HUES64 (cell line): ENCODE results near the gene PARP12.
A peak's percentile ranks its signal among the peaks of the same experiment; 100 is the strongest.

Experiments used
- H3K27ac ChIP-seq: 2 replicates; pipeline ENCODE4 v1.7.0; 2013; ENCODE audit warnings: low read depth, low read length, inconsistent platforms
- H3K27me3 ChIP-seq: 2 replicates; pipeline ENCODE4 v1.6.1; 2013; ENCODE audit warnings: mild to moderate bottlenecking, low read length; ENCODE audit not compliant: insufficient read depth
- H3K36me3 ChIP-seq: 2 replicates; pipeline ENCODE4 v1.6.1; 2013; ENCODE audit warnings: mild to moderate bottlenecking, low read length; ENCODE audit not compliant: insufficient read depth
- H3K4me1 ChIP-seq: 2 replicates; pipeline ENCODE4 v1.6.1; 2013; ENCODE audit warnings: mild to moderate bottlenecking, low read length, moderate library complexity; ENCODE audit not compliant: insufficient read depth
- H3K4me3 ChIP-seq: 2 replicates; pipeline ENCODE4 v1.5.1; 2013; ENCODE audit warnings: mild to moderate bottlenecking, low read length, moderate library complexity
- H3K9ac ChIP-seq: 2 replicates; pipeline ENCODE4 v1.6.1; 2013; ENCODE audit warnings: mild to moderate bottlenecking, low read depth, low read length
- H3K9me3 ChIP-seq: 2 replicates; pipeline ENCODE4 v1.6.1; 2013; ENCODE audit warnings: low read depth, low read length; ENCODE audit not compliant: insufficient read depth
- WGBS: fragments of 150-250, 120-280 bp; methylation state at CpG from one replicate; pipeline ENCODE4 v1.1.7; 2013; ENCODE audit warnings: missing lambda C conversion rate; 5-methylcytosine and 5-hydroxymethylcytosine counted together

PARP12 gene

DNA sequence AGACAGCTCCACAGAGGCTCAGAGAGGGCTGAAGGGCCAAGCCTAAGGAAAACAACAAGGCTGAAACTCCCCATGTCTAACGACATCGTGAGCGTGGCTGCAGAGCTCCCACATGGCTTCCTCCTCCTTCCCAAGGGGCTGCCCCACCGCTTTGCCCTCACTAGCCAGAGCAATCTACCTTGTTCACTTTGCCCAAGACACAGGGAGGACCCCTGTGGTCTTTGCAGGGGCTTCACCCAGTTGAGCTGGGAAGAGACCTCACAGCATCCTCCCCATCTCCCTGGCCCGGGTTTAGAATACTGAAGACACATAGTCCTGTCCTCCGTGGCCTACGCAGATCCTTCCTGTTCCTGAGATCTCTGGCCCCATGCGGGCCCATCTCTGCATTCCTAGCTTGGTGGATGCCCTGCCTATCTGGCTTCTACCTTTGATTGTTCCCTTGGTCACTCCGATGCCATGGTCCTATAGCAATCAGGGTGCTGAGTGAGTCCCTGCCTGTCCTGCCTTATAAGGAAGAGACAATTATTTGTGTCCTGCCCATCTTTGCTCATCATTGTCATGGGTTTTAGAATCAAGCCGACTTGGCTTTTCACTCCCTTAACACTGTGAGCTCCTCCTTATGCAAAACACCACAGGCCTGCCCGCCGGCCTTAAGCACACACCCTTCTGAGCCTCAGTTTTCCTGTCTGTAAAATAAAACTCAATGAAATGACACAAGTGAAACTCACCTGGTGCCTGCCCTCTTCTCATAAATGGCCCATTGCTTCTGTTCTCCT lies 73.2 kb downstream of the PARP12 start:
- Histone ChIP-seq H3K4me3 (no peak overlapping the region), H3K9ac (no peak overlapping the region), H3K4me1 (no peaks in the 10 kb centered on the region), H3K36me3 (no peaks in the 10 kb centered on the region), H3K9me3 (no peaks in the 10 kb centered on the region), H3K27ac (no peak overlapping the region), H3K27me3 (no peaks in the 10 kb centered on the region)
- WGBS: 84% methylated on average over 12 of the region's 12 CpGs

GRCh38 chr7:139987691-139988516 lies 74.8 kb downstream of the PARP12 start:
- no peaks in the 10 kb centered on the region for H3K27me3 ChIP-seq
- H3K36me3 ChIP-seq: no peaks in the 10 kb centered on the region
- no peaks in the 10 kb centered on the region for H3K4me1 ChIP-seq
- no peak overlapping the region for H3K9ac ChIP-seq
- H3K4me3 ChIP-seq: no peak overlapping the region
- H3K27ac ChIP-seq: no peak overlapping the region
- H3K9me3 ChIP-seq: no peaks in the 10 kb centered on the region
- 86% methylated on average over 12 of the region's 13 CpGs for WGBS

GRCh38 chr7:139985811-139986210 lies 76.9 kb downstream of the PARP12 start:
- WGBS: 93% methylated on average over 10 of the region's 10 CpGs
- Histone ChIP-seq H3K36me3 (no peaks in the 10 kb centered on the region), H3K9me3 (no peaks in the 10 kb centered on the region), H3K4me3 (no peak overlapping the region), H3K27me3 (no peaks in the 10 kb centered on the region), H3K9ac (no peak overlapping the region), H3K4me1 (peaks cover 6% of the 10 kb centered on the region), H3K27ac (no peak overlapping the region)

DNA sequence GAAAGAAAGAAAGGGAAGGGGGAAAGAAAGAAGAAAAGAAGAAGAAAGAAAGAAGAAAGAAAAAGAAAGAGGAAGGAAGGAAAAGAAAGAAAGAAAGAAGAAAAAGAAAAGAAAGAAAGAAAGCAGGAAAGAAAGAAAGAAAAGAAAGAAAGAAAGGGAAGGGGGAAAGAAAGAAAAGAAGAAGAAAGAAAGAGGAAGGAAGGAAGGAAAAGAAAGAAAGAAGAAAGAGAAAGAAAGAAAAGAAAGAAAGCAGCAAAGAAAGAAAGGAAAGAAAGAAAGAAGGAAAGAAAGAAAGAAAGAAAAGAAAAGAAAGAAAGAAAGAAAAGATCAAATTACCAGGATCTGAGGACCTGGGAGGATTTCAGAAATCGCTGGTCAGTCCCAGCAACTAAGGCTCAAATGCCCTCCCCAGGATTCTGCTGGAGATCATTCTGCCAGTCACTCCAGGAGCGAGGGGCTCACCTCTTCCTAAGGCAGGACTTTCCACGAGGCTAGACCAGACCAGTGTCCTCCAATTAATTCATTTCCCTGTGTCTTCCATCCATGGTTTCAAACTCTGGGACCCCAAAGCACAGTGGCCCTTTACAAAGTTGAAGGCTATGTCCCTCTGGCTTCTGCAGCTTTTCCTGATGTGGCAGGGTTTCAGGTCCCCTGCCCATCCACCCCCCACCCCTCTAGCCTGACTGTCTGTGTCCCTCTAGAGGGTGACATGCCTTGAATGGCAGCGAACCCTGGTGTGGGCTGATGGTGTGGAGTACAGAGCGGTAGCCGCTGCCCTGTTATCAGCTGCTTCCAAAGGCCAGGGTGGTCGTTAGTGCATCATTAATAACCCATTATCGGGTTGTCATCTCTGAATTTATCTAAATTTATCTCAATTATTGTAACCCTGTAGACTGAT lies 77.9 kb downstream of the PARP12 start:
- Histone ChIP-seq H3K36me3 (no peaks in the 10 kb centered on the region), H3K4me1 (peaks cover 6% of the 10 kb centered on the region), H3K4me3 (no peak overlapping the region), H3K27me3 (no peaks in the 10 kb centered on the region), H3K27ac (no peak overlapping the region), H3K9me3 (no peaks in the 10 kb centered on the region), H3K9ac (no peak overlapping the region)
- WGBS: 79% methylated on average over 8 of the region's 8 CpGs

GRCh38 chr7:139982927-139983920 lies 79.5 kb downstream of the PARP12 start:
- no peaks in the 10 kb centered on the region for H3K27me3 ChIP-seq
- H3K9me3 ChIP-seq: no peaks in the 10 kb centered on the region
- H3K27ac ChIP-seq: no peak overlapping the region
- H3K9ac ChIP-seq: no peak overlapping the region
- no peak overlapping the region for H3K4me3 ChIP-seq
- peaks cover 6% of the 10 kb centered on the region for H3K4me1 ChIP-seq
- 94% methylated on average over 9 of the region's 9 CpGs for WGBS
- no peaks in the 10 kb centered on the region for H3K36me3 ChIP-seq

- peaks cover 10% of the 10 kb centered on the region for H3K4me1 ChIP-seq
- H3K9me3 ChIP-seq: no peaks in the 10 kb centered on the region
- H3K9ac ChIP-seq: no peak overlapping the region
- H3K27ac ChIP-seq: no peak overlapping the region
- H3K27me3 ChIP-seq: no peaks in the 10 kb centered on the region
- 80% methylated on average over 5 of the region's 5 CpGs for WGBS
- H3K36me3 ChIP-seq: no peaks in the 10 kb centered on the region
- no peak overlapping the region for H3K4me3 ChIP-seq
Measured at GRCh38 chr7:139981511-139981895, 81.2 kb downstream of the PARP12 start.

GRCh38 chr7:139976838-139977656 lies 85.7 kb downstream of the PARP12 start:
- no peak overlapping the region for H3K27ac ChIP-seq
- no peaks in the 10 kb centered on the region for H3K36me3 ChIP-seq
- H3K9me3 ChIP-seq: no peaks in the 10 kb centered on the region
- H3K9ac ChIP-seq: no peak overlapping the region
- peaks cover 41% of the 10 kb centered on the region for H3K4me1 ChIP-seq
- H3K27me3 ChIP-seq: no peaks in the 10 kb centered on the region
- no peak overlapping the region for H3K4me3 ChIP-seq
- WGBS: 94% methylated on average over 16 of the region's 17 CpGs

DNA sequence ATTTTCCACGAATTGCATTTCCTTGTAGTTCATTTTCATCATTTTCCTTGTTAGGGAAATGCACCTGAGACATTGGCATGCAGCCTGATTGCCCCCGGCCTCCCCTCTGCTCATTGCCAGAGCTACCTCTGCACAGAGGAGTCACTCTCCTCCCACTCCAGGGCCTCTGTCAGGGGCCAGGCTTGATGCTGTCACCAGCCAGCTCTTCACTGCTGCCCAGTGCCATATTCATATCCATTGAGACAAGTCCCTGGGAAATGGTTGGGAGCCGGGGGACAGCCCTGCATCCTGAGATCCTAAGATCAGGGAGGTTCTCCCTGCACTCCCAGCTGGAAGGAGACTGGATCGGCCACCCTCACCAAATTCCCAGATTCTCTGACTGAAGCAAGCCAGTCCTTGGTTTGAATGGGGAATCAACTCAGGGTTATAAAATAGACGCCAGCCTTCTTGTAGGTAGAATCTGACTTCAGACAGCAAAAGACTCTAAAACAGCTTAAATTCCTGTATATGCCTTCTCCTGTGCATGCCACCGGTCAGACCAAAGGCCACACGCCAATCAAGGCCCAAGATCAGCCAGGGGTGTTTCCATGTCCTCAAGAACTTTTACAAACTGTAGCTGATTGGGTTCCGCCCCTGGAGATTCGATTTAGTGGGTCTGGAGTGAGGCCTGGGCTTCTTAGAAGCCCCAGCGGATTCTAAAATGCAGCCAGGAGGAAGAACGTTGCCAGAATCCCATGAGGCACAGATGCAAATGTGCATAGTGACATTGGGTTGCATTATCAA lies 86.5 kb downstream of the PARP12 start:
- WGBS: 84% methylated on average over 11 of the region's 11 CpGs
- Histone ChIP-seq H3K9me3 (no peaks in the 10 kb centered on the region), H3K4me3 (no peak overlapping the region), H3K4me1 (peaks cover 43% of the 10 kb centered on the region), H3K36me3 (no peaks in the 10 kb centered on the region), H3K27ac (no peak overlapping the region), H3K27me3 (no peaks in the 10 kb centered on the region), H3K9ac (no peak overlapping the region)

DNA sequence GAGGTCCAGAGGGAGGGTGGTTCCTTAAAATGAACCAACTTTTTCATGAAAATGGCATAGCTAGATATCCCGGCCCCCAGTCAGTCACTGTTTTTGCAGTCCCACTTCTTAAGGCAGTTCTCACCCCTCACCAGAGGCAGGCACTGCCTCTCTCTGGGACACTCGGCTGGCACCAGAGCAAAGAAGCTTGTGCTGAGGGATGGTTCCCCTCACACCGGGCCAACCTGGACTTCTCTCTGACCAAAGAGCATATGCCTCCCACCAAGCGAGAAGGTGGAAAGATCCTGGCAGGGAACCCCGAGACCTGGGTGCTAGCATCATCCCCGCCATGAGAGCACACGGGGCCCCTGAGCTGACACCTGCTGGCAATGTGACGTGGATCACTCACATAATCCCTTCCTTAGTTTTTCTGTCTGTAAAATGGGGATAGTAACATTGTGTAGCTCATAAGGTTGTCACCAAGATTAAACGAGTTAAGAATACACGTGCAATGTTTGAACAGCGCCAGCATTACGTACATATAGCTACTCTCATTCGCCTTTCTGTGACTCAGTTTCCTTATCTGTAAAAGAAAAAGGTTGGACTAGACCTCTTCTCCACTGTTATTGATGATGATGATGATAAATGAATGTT lies 88.5 kb downstream of the PARP12 start:
- no peak overlapping the region for H3K9ac ChIP-seq

More for the DNA sequence above, 88.5 kb downstream of the PARP12 start:
- Histone ChIP-seq H3K4me3 (no peak overlapping the region), H3K27me3 (no peaks in the 10 kb centered on the region), H3K27ac (peak overlapping the region; percentile 31; the same call in 1 of the 2 replicates), H3K4me1 (peaks cover 55% of the 10 kb centered on the region), H3K9me3 (no peaks in the 10 kb centered on the region), H3K36me3 (no peaks in the 10 kb centered on the region)
- WGBS: 89% methylated on average over 12 of the region's 13 CpGs
